CMK (cell line): ENCODE results near the gene MYO9A.

Source experiments
- DNase-seq: peaks from one replicate; pipeline ENCODE4 v3.0.0-alpha.2; 2010; ENCODE audit warnings: low read depth

MYO9A gene

GRCh38 chr15:71957026-71957425 is 160.9 kb downstream of the MYO9A start:
- no peak for DNase-seq

DNA sequence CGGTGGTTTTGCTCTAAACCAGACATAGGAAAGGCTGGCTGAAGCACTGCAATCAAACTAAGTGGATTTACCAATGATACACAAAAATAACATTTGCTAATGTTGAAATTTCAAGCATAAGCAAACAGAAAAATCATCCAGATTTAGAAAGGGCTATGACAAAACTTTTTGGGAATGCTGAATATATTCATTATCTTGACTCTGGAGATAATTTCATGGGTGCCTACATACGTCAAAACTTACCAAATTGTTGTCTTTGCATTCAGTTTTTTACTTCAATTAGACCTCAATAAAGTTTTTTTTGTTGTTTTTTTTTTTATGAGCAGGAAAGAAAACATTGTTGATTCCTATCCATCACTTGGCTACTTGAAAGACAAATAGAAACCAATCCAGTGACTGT is 166.8 kb downstream of the MYO9A start:
- no peak for DNase-seq

DNA sequence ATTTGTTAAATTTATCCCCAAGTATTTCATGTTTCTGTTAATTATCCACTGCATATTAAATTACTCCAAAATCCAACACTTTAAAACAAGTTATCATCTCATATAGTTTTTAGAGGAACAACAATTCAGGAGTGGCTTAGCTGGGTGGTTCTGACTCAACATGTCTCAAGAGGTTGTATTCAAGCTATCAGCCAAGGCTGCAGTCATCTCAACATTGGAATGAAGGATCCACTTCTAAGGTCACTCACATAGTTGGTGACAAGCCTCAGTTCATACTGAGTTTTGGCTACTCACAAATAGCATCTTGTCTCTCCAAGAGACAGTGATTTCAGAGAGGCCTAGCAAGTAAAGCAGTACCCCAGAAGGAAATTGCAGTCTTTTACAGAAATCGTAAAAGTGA is 172.9 kb downstream of the MYO9A start:
- DNase-seq: no peak

DNA sequence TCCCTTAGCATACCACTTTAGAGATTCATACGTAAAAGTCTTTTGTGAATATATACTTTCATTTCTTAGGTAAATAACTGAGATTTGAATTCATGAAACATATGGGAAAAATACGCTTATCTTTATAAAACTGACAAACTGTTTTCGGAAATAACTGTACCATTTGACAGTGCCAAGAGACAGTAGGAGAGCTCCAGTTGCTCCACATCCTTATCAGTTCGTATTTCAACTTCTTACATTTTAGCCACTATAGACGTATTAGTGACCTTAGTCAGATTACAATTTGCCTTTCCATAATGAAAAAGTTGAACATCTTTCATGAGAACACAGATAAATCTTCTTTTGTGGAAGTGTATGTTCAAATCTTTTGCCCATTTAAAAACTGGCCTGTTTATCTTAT is 174.1 kb downstream of the MYO9A start:
- DNase-seq: no peak

DNA sequence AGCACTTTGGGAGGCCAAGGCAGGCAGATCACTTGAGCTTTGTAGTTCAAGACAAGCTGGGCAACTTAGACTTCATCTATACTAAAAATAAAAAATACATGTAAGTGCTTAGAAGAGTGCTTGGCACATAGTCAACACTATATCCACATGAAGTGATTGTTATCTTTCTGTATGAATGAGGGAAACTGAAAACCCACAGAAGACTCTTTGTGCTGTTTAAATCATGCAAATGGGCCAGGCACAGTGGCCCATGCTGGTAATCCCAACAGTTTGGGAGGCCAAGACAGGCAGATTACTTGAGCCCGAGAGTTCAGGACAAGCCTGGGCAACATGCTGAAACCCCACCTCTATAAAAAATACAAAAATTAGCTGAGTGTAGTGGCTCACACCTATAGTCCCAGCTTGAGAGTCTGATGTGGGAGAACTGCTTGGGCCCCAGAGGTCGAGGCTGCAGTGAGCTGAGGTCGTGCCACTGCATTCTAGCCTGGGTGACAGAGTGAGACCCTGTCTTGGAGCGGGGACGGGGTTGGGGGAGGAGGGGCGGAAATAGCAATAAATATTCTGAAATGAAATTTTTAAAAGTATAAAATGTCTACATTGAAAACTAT is 177.9 kb downstream of the MYO9A start:
- no peak for DNase-seq

- DNase-seq: no peak
Measured at GRCh38 chr15:71937650-71938311, 180.2 kb downstream of the MYO9A start.

- no peak for DNase-seq
Measured at GRCh38 chr15:71934446-71934845, 183.5 kb downstream of the MYO9A start.

- DNase-seq: no peak
Measured at GRCh38 chr15:71932689-71933088, 185.3 kb downstream of the MYO9A start.

GRCh38 chr15:71931261-71931660 is 186.7 kb downstream of the MYO9A start:
- DNase-seq: no peak

DNA sequence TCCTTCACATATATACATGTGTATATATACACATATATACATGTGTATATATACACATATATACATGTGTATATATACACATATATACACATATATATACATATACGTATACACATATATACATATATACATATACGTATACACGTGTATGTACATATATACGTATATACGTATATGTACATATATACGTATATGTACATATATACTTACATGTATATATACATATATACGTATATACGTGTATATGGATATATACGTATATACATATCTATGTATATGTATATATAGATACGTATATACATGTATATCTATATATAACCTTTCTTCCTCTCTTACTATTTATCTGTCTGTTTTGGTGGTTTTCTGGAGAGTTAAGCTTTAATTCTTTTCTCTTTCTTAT is 192.8 kb downstream of the MYO9A start:
- DNase-seq: no peak

DNA sequence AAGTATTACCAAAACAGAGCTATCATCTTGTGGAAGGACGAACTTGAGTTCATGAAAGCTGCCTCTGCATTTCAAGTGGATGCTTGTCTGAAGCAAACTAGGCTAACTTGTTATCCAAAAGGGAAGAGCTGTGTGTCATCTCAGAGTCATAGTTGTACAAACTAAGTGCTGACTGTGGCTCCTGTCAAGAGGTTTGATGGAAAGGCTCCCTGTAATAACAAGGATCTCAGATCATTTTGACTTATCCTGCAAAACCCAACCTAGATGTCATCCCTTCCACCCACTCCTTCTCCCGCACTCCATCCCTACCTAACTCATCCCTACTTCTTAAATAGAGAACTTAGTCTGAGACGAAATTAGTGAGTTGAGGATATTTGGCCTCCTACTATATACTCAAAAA is 196.8 kb downstream of the MYO9A start:
- DNase-seq: no peak

DNA sequence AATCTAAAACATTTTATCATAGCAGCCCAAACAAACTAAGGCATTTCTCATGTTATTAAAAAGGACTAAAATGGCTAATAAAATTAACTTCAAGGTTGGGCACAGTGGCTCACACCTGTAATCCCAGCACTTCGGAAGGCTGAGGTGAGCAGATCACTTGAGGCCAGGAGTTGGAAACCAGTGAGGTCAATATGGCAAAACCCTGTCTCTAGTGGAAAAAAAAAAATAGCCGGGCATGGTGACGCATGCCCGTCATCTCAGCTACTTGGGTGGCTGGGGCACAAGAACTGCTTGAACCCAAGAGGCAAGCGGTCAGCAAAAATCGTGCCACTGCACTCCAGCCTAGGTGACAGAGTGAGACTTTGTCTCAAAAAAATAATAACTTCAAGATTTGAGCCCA is 197.4 kb downstream of the MYO9A start:
- DNase-seq: no peak

DNA sequence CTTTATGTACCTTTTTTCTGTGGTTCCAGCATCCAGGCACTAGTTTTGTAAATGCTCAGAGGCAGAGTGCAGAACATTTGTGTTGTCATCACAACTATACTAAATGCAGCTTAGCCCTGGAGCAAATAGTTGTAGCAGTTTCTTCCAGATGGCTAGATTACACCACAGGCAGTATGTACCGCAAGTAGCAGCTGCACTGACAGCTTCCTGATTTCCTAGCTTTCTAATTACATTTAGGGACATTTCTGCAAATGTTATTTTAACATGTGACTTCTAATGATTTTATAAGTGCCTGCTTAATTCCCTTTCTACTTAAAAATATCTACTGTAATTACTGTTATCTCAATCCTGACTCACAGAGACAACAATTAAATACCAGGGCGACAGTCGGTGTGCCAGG is 201.1 kb downstream of the MYO9A start:
- no peak for DNase-seq

GRCh38 chr15:71914092-71914491 is 203.9 kb downstream of the MYO9A start:
- DNase-seq: no peak

- no peak for DNase-seq
Measured at GRCh38 chr15:71899674-71900073, 218.3 kb downstream of the MYO9A start.

DNA sequence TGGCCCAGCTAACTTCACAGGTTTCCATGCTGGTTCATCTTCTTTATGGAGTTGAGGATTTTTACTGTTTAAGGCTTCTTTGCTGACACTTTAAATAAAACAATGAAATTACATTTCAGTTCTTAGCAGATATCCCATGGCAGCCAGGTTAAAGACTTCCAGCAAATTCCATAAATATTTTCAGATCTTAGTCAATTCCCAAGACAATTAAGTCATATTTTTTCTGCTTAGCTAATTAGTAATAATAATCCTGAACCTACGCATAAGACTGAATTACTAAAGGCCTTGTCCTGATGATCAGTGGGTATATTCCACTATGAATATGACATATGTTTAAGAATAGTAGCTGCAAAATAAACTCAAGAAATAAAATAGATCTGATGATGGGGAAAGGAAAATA is 224.3 kb downstream of the MYO9A start:
- no peak for DNase-seq

DNA sequence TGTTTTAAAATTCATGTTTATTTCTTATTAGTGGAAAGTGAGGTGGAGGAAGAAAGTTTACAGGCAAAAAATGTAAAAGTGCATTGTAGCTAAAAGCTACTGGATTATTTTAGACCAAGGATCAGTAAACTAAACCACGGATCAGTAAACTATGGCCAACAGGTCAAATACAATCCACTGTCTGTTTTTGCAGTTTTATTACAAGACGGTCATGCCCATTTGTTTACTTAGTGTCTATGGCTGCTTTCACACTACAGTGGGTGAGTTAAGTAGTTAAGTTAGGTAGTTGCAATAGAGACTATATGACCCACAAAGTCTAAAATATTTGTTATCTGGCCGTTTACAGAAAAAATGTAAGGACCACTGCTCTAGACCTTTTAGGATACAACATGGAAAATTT is 225.6 kb downstream of the MYO9A start:
- DNase-seq: no peak

- DNase-seq: no peak
Measured at GRCh38 chr15:71891026-71891425, 226.9 kb downstream of the MYO9A start.

DNA sequence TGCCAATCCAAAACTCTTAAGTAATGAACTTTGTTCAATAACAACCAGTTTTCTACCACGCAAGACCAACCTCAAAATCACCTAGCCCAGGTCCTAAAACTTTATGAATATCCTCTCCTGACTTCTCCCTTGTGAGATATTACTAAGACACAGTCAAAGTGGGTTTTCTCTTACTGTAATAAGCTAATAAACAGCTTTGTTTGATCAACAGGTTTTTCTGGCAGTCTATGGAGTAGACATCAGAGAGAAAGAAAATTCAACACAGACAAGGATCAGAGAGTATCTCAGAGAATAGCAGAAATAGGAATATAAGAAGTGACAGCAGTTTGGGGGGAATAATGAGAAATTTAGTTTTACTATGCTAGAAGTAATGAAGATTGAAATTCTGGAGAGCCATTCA is 228.0 kb downstream of the MYO9A start:
- no peak for DNase-seq

GRCh38 chr15:71889385-71889784 is 228.6 kb downstream of the MYO9A start:
- no peak for DNase-seq

DNA sequence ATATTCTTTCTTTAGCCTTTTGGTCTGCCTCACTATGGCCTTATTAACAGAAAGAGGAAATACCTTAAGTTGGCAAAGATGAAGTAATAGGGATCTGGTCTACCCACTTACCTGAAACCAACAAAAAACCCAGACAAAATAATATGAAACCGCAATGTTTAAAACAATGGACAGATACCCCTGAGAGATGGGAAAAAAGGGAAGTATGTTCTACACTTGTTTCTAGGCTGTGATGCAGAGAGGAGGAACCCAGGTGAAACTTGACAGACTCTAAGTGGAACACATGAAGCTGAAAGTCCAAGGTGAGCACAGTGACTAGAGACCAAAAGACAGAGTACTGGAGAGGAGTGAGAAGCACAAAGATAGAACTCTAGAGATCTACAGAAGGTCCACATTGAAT is 229.2 kb downstream of the MYO9A start:
- no peak for DNase-seq

DNA sequence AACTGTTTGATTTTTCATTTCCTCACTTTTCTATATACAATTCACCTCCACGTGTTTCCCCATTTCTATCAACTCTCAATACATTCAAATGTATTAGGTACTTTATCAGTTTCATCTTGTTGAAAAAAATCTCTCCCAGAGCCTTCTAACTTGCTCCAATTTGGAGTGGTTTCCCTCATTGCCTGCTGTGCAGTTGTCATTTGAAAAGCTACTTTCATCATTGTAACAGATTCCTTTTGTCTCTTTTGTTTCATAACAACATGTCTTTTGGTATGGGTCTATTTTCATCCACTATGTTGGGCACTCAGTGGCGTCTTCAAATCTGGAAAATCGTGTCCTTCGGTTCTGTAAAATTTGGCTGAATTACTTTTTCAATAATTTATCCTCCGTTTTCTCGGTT is 232.6 kb downstream of the MYO9A start:
- DNase-seq: no peak

GRCh38 chr15:71883447-71883846 is 234.5 kb downstream of the MYO9A start:
- DNase-seq: no peak

DNA sequence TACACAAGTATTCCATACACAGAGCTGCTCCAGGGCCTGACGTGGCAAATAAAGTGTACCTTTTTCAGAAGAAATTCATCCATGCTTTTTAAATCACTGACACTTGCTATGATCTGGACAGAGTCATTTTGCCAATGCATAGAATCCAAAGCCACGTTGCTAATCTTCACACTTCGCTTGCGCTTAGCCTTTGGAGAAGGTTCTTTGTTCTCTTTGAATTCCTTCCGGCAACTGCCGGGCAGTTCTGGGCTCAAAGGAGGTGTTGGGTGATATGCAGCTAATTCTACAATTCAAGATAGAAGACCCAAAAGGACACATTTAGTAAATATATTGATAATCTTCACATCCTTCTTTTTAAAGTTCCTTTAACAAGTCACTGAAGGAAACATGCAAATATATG is 237.7 kb downstream of the MYO9A start:
- no peak for DNase-seq
